Activated CD4-positive, alpha-beta T cell treated with anti-CD3 and anti-CD28 coated beads for 36 hours (primary cell): ENCODE results near the gene ERBB2. TPM values are rescaled to one million over a fixed set of nuclear protein-coding genes. Genes with fewer than 3 reads are reported as not detected.
"Not testable (repeated sequence)": the region's sequence is repeated elsewhere in the genome, so short reads cannot be mapped to it uniquely, and the experiment has no call there.

Experiments used
- ATAC-seq: fragments of 200-7000 bp; cut with Tn5 transposase; one replicate; pipeline ENCODE4 v1.10.0; 2021; ENCODE audit warnings: mild to moderate bottlenecking, moderate library complexity
- CTCF ChIA-PET: fragments of 350-600 bp; sonication (Branson Sonifier 250); formaldehyde crosslinking; loops from one replicate; lab custom pipeline; 2021; ENCODE audit warnings: antibody characterized with exemption; lab: Charles Lee
- POLR2A ChIA-PET: fragments of 350-600 bp; sonication (Branson Sonifier 250); formaldehyde crosslinking; loops from one replicate; lab custom pipeline; 2021; ENCODE audit warnings: antibody characterized with exemption, inconsistent platforms; lab: Charles Lee
- DNase-seq: peaks from one replicate; pipeline ENCODE4 v3.0.0-alpha.2; 2020
- H3K27ac Mint-ChIP-seq: one replicate; pipeline ENCODE4 v1.8.0; 2021; ENCODE audit warnings: mixed read lengths
- H3K27me3 Mint-ChIP-seq: one replicate; pipeline ENCODE4 v1.8.0; 2021; ENCODE audit warnings: mixed read lengths
- H3K36me3 Mint-ChIP-seq: one replicate; pipeline ENCODE4 v1.8.0; 2021; ENCODE audit warnings: low read depth, mixed read lengths
- H3K4me1 Mint-ChIP-seq: one replicate; pipeline ENCODE4 v1.8.0; 2021; ENCODE audit warnings: mixed read lengths
- H3K4me3 Mint-ChIP-seq: one replicate; pipeline ENCODE4 v1.8.0; 2021; ENCODE audit warnings: mild to moderate bottlenecking, moderate library complexity, mixed read lengths
- H3K9me3 Mint-ChIP-seq: one replicate; pipeline ENCODE4 v1.8.0; 2021; ENCODE audit warnings: low read depth, mixed read lengths
- intact Hi-C, 2 experiments: fragments of 100-400 bp; cut with DNase I in 1 of 2; cut with micrococcal nuclease in 1 of 2; formaldehyde crosslinking; loops; one replicate each; pipeline versions ENCODE4 v1.14.2 to v1.15.1; 2022 to 2024; cut with DNase I, micrococcal nuclease
- total RNA-seq, 2 experiments: library from RNA; stranded (reverse); gene quantifications; one replicate each; pipeline ENCODE4 v1.2.3, GENCODE V29; 2021

Gene ERBB2
- total RNA-seq, 2 experiments from 2014 or later = 5.8 to 6.0 TPM

GRCh38 chr17:39757931-39758873 lies 58.3 kb downstream of the ERBB2 start:
- intact Hi-C loops = loop anchor here (1.0 to 5.0 kb wide), 4 partner anchors 12 to 339 kb away; no protein-coding TSS in a partner anchor
- H3K4me1 Mint-ChIP-seq = peaks cover 80% of the 10 kb centered on the region
- ATAC-seq = peak; percentile 10
- peak; percentile 70 for DNase-seq
- H3K36me3 Mint-ChIP-seq = peaks cover 33% of the 10 kb centered on the region
- H3K27me3 Mint-ChIP-seq = no peaks in the 10 kb centered on the region
- no peaks in the 10 kb centered on the region for H3K9me3 Mint-ChIP-seq
- no peak overlapping the region for H3K4me3 Mint-ChIP-seq
- peak overlapping the region; percentile 74 for H3K27ac Mint-ChIP-seq
- ChIA-PET POLR2A (interaction anchor here (0.6 to 2.5 kb wide), 5 partner anchors 9 to 35 kb away, joined by 3 to 14 read pairs (median 7); no protein-coding TSS in a partner anchor), CTCF (interaction anchor here (0.6 to 1.9 kb wide), 8 partner anchors 12 to 355 kb away, joined by 3 to 10 read pairs (median 3); no protein-coding TSS in a partner anchor)

- Mint-ChIP-seq H3K9me3 (no peaks in the 10 kb centered on the region), H3K27ac (peak overlapping the region; percentile 74), H3K4me1 (peaks cover 80% of the 10 kb centered on the region), H3K27me3 (no peaks in the 10 kb centered on the region), H3K4me3 (no peak overlapping the region), H3K36me3 (peaks cover 37% of the 10 kb centered on the region)
- intact Hi-C loops = loop anchor here (5.0 kb wide), 2 partner anchors 33 to 338 kb away; no protein-coding TSS in a partner anchor
- ATAC-seq (no peak), DNase-seq (no peak)
- POLR2A ChIA-PET = interaction anchor here (2.5 kb wide), 1 partner anchor 11 kb away, joined by 14 read pairs; no protein-coding TSS in a partner anchor
- CTCF ChIA-PET = interaction anchor here (0.9 to 1.9 kb wide), 6 partner anchors 11 to 137 kb away, joined by 3 to 10 read pairs (median 4); no protein-coding TSS in a partner anchor
Observed at GRCh38 chr17:39759204-39759603, 59.3 kb downstream of the ERBB2 start.

- DNase-seq (no peak), ATAC-seq (peak; percentile 20)
- ChIA-PET CTCF (interaction anchor here (0.5 to 1.9 kb wide), 4 partner anchors 31 to 196 kb away, joined by 3 to 5 read pairs (median 3); partner anchors contain the start of gene MIEN1), POLR2A (interaction anchor here (0.8 kb wide), 1 partner anchor 52 kb away, joined by 3 read pairs; no protein-coding TSS in a partner anchor)
- Mint-ChIP-seq H3K27ac (peak overlapping the region; percentile 28), H3K4me3 (no peak overlapping the region), H3K9me3 (peaks cover 1% of the 10 kb centered on the region), H3K4me1 (peaks cover 84% of the 10 kb centered on the region), H3K36me3 (peaks cover 64% of the 10 kb centered on the region), H3K27me3 (no peaks in the 10 kb centered on the region)
- intact Hi-C loops = no loop called here
Observed at GRCh38 chr17:39761861-39762496, 62.1 kb downstream of the ERBB2 start.

GRCh38 chr17:39763051-39763820 lies 63.4 kb downstream of the ERBB2 start:
- ATAC-seq (no peak), DNase-seq (no peak)
- intact Hi-C loops = no loop called here
- Mint-ChIP-seq H3K27me3 (no peaks in the 10 kb centered on the region), H3K4me1 (peaks cover 84% of the 10 kb centered on the region), H3K9me3 (peaks cover 1% of the 10 kb centered on the region), H3K36me3 (peaks cover 75% of the 10 kb centered on the region), H3K27ac (peak overlapping the region; percentile 52), H3K4me3 (no peak overlapping the region)
- ChIA-PET POLR2A (interaction anchor here (0.8 to 1.3 kb wide), 2 partner anchors 12 to 57 kb away, joined by 3 to 5 read pairs; no protein-coding TSS in a partner anchor), CTCF (interaction anchor here (0.9 to 1.3 kb wide), 2 partner anchors 9 to 10 kb away, joined by 4 to 6 read pairs; no protein-coding TSS in a partner anchor)

- ATAC-seq, H3K27ac Mint-ChIP-seq, H3K27me3 Mint-ChIP-seq, DNase-seq, H3K4me3 Mint-ChIP-seq, H3K9me3 Mint-ChIP-seq, intact Hi-C loops: not testable (repeated sequence)
- peaks cover 75% of the 10 kb centered on the region for H3K36me3 Mint-ChIP-seq
- ChIA-PET CTCF (interaction anchor here (1.3 kb wide), 1 partner anchor 11 kb away, joined by 6 read pairs; no protein-coding TSS in a partner anchor), POLR2A (interaction anchor here (1.3 kb wide), 1 partner anchor 56 kb away, joined by 5 read pairs; no protein-coding TSS in a partner anchor)
- peaks cover 84% of the 10 kb centered on the region for H3K4me1 Mint-ChIP-seq
Observed at GRCh38 chr17:39764171-39764570, 64.3 kb downstream of the ERBB2 start.

- DNase-seq = no peak
- no peaks in the 10 kb centered on the region for H3K27me3 Mint-ChIP-seq
- ChIA-PET POLR2A (no interaction called here), CTCF (no interaction called here)
- H3K4me3 Mint-ChIP-seq = no peak overlapping the region
- H3K27ac Mint-ChIP-seq = peak overlapping the region; percentile 29
- peaks cover 68% of the 10 kb centered on the region for H3K36me3 Mint-ChIP-seq
- no peak for ATAC-seq
- H3K4me1 Mint-ChIP-seq = peaks cover 86% of the 10 kb centered on the region
- intact Hi-C loops = loop anchor here in 1 of 2 experiments (5.0 kb wide), 1 partner anchor 387 kb away; no protein-coding TSS in a partner anchor
- H3K9me3 Mint-ChIP-seq = peaks cover 1% of the 10 kb centered on the region
Observed at GRCh38 chr17:39765175-39765574, 65.3 kb downstream of the ERBB2 start.

- no peak for DNase-seq
- intact Hi-C loops = loop anchor here in 1 of 2 experiments (5.0 kb wide), 1 partner anchor 387 kb away; no protein-coding TSS in a partner anchor
- ChIA-PET POLR2A (no interaction called here), CTCF (no interaction called here)
- Mint-ChIP-seq H3K27ac (peak overlapping the region; percentile 29), H3K4me1 (peaks cover 88% of the 10 kb centered on the region), H3K27me3 (no peaks in the 10 kb centered on the region), H3K4me3 (no peak overlapping the region), H3K36me3 (peaks cover 67% of the 10 kb centered on the region), H3K9me3 (peaks cover 1% of the 10 kb centered on the region)
- ATAC-seq = no peak
Observed at GRCh38 chr17:39765766-39766165, 65.9 kb downstream of the ERBB2 start.

GRCh38 chr17:39767147-39767546 lies 67.3 kb downstream of the ERBB2 start:
- H3K27me3 Mint-ChIP-seq = no peaks in the 10 kb centered on the region
- peaks cover 73% of the 10 kb centered on the region for H3K36me3 Mint-ChIP-seq
- DNase-seq (no peak), ATAC-seq (no peak)
- H3K27ac Mint-ChIP-seq = peak overlapping the region; percentile 91
- H3K9me3 Mint-ChIP-seq = peaks cover 1% of the 10 kb centered on the region
- ChIA-PET POLR2A (interaction anchor here (1.1 kb wide), 1 partner anchor 9 kb away, joined by 7 read pairs; no protein-coding TSS in a partner anchor), CTCF (no interaction called here)
- no peak overlapping the region for H3K4me3 Mint-ChIP-seq
- H3K4me1 Mint-ChIP-seq = peaks cover 92% of the 10 kb centered on the region
- intact Hi-C loops = loop anchor here in 1 of 2 experiments (5.0 kb wide), 1 partner anchor 385 kb away; no protein-coding TSS in a partner anchor

- Mint-ChIP-seq H3K4me3 (peak overlapping the region; percentile 7), H3K9me3 (peaks cover 1% of the 10 kb centered on the region), H3K4me1 (peaks cover 96% of the 10 kb centered on the region), H3K27me3 (no peaks in the 10 kb centered on the region), H3K36me3 (peaks cover 65% of the 10 kb centered on the region), H3K27ac (peak overlapping the region; percentile 82)
- intact Hi-C loops = loop anchor here (1.0 to 10.0 kb wide), 18 partner anchors 8 to 1068 kb away; partner anchors contain the start of genes LRRC3C (in 2 of the 2), ORMDL3 (in 2 of the 2), CCR7 (in 1 of the 2) and CDC6 (in 1 of the 2)
- ATAC-seq (peak; percentile 80), DNase-seq (peak; percentile 78)
- CTCF ChIA-PET = interaction anchor here (0.6 to 2.0 kb wide), 13 partner anchors 9 to 695 kb away, joined by 3 to 9 read pairs (median 4); partner anchors contain the start of gene PPP1R1B
- POLR2A ChIA-PET = interaction anchor here (0.5 to 1.8 kb wide), 16 partner anchors 11 to 1900 kb away, joined by 3 to 27 read pairs (median 4); partner anchors contain the start of genes IKZF3 and MIEN1
Observed at GRCh38 chr17:39769974-39770587, 70.2 kb downstream of the ERBB2 start.
